Trophoblast cell (in vitro differentiated cells and primary cell): Measurements from ENCODE around the gene DEFB124.
A peak's percentile ranks its signal among the peaks of the same experiment; 100 is the strongest.

ENCODE experiments used
- DNase-seq, 2 donors: peaks; one replicate each; pipeline ENCODE4 v3.0.0-alpha.2; 2016
- H2AFZ ChIP-seq: 2 replicates; pipeline ENCODE4 v1.6.1; 2013; ENCODE audit warnings: low read length, moderate library complexity, mild to moderate bottlenecking; ENCODE audit not compliant: insufficient read depth, poor library complexity
- H2AK5ac ChIP-seq: 2 replicates; pipeline ENCODE4 v1.6.1; 2013; ENCODE audit warnings: mild to moderate bottlenecking, low read length
- H2BK120ac ChIP-seq: 2 replicates; pipeline ENCODE4 v1.6.1; 2013; ENCODE audit warnings: low read length, mild to moderate bottlenecking, moderate library complexity; ENCODE audit not compliant: insufficient read depth, poor library complexity
- H2BK12ac ChIP-seq: 2 replicates; pipeline ENCODE4 v1.6.1; 2013; ENCODE audit warnings: mild to moderate bottlenecking, low read length, moderate library complexity
- H2BK5ac ChIP-seq: 2 replicates; pipeline ENCODE4 v1.6.1; 2013; ENCODE audit warnings: low read length, low read depth, moderate library complexity, mild to moderate bottlenecking; ENCODE audit not compliant: poor library complexity
- H3K14ac ChIP-seq: 2 replicates; pipeline ENCODE4 v1.6.1; 2013; ENCODE audit warnings: mild to moderate bottlenecking, low read length
- H3K18ac ChIP-seq: 2 replicates; pipeline ENCODE4 v1.6.1; 2013; ENCODE audit warnings: mild to moderate bottlenecking, low read length
- H3K23ac ChIP-seq: 2 replicates; pipeline ENCODE4 v1.6.1; 2013; ENCODE audit warnings: low read length
- H3K27ac ChIP-seq: 2 replicates; pipeline ENCODE4 v1.5.1; 2013; ENCODE audit warnings: low read depth, mild to moderate bottlenecking, inconsistent platforms, low read length, moderate library complexity
- H3K27me3 ChIP-seq: 2 replicates; pipeline ENCODE4 v1.6.1; 2013; ENCODE audit warnings: inconsistent platforms, mild to moderate bottlenecking, low read length, moderate library complexity; ENCODE audit not compliant: insufficient read depth
- H3K36me3 ChIP-seq, 2 experiments: 1 replicate in 1 of 2; 2 replicates in 1 of 2; pipeline ENCODE4 v1.6.1; 2013; ENCODE audit warnings: low read length in 2 of 2, mild to moderate bottlenecking in 2 of 2, moderate library complexity in 1 of 2; ENCODE audit not compliant: insufficient read depth in 2 of 2, control insufficient read depth in 1 of 2
- H3K4ac ChIP-seq: 2 replicates; pipeline ENCODE4 v1.6.1; 2013; ENCODE audit warnings: low read depth, mild to moderate bottlenecking, low read length, moderate library complexity
- H3K4me1 ChIP-seq, 2 experiments: 1 replicate in 1 of 2; 2 replicates in 1 of 2; pipeline ENCODE4 v1.6.1; 2013; ENCODE audit warnings: low read length in 2 of 2, mild to moderate bottlenecking in 2 of 2, moderate library complexity in 1 of 2; ENCODE audit not compliant: insufficient read depth in 2 of 2, control insufficient read depth in 1 of 2
- H3K4me2 ChIP-seq: 2 replicates; pipeline ENCODE4 v1.6.1; 2013; ENCODE audit warnings: inconsistent platforms, mild to moderate bottlenecking, low read length, moderate library complexity
- H3K4me3 ChIP-seq: 2 replicates; pipeline ENCODE4 v1.5.1; 2013; ENCODE audit warnings: mild to moderate bottlenecking, low read depth, low read length, inconsistent platforms
- H3K79me1 ChIP-seq: one replicate; pipeline ENCODE4 v1.6.1; 2013; ENCODE audit warnings: low read length
- H3K79me2 ChIP-seq: 2 replicates; pipeline ENCODE4 v1.6.1; 2013; ENCODE audit warnings: low read length, mild to moderate bottlenecking; ENCODE audit not compliant: control insufficient read depth, insufficient read depth, poor library complexity
- H3K9ac ChIP-seq: 2 replicates; pipeline ENCODE4 v1.6.1; 2013; ENCODE audit warnings: mild to moderate bottlenecking, low read length
- H3K9me3 ChIP-seq: 2 replicates; pipeline ENCODE4 v1.6.1; 2013; ENCODE audit warnings: low read depth, mild to moderate bottlenecking, control low read depth, inconsistent platforms, low read length; ENCODE audit not compliant: insufficient read depth
- H4K12ac ChIP-seq: 2 replicates; pipeline ENCODE4 v1.6.1; 2013; ENCODE audit warnings: low read depth, mild to moderate bottlenecking, low read length, moderate library complexity
- H4K8ac ChIP-seq: 2 replicates; pipeline ENCODE4 v1.6.1; 2013; ENCODE audit warnings: low read depth, mild to moderate bottlenecking, low read length, moderate library complexity
- H4K91ac ChIP-seq: one replicate; pipeline ENCODE4 v1.6.1; 2013; ENCODE audit warnings: low read depth, mild to moderate bottlenecking, low read length, moderate library complexity
- WGBS: extraction: QIAGEN DNeasy Blood & Tissue Kit; methylation state at CpG from one replicate; pipeline ENCODE4 v1.1.7; 2013; ENCODE audit warnings: missing lambda C conversion rate; ENCODE audit not compliant: insufficient read length, insufficient coverage; ENCODE audit errors: extremely low coverage; 5-methylcytosine and 5-hydroxymethylcytosine counted together

DEFB124 gene

GRCh38 chr20:31485450-31486339 is 10.8 kb upstream of the DEFB124 start:
- no peaks in the 10 kb centered on the region for H3K27me3 ChIP-seq
- no peak overlapping the region for H4K91ac ChIP-seq
- no peak overlapping the region for H2AK5ac ChIP-seq
- no peak overlapping the region for H2AFZ ChIP-seq
- no peak overlapping the region for H3K14ac ChIP-seq
- peaks cover 32% of the 10 kb centered on the region for H3K9me3 ChIP-seq
- H3K4me2 ChIP-seq: no peak overlapping the region
- WGBS: no CpG with 5 or more reads among the region's 31 CpGs
- no peak overlapping the region for H4K12ac ChIP-seq
- no peak overlapping the region for H3K23ac ChIP-seq
- H3K9ac ChIP-seq: no peak overlapping the region
- no peak overlapping the region for H3K4me3 ChIP-seq
- no peaks in the 10 kb centered on the region for H3K79me2 ChIP-seq
- H3K4ac ChIP-seq: no peak overlapping the region
- no peak overlapping the region for H3K18ac ChIP-seq
- DNase-seq: no peak
- H2BK12ac ChIP-seq: no peak overlapping the region
- H3K36me3 ChIP-seq: no peaks in the 10 kb centered on the region
- no peak overlapping the region for H3K27ac ChIP-seq
- H4K8ac ChIP-seq: no peak overlapping the region
- no peak overlapping the region for H2BK5ac ChIP-seq
- H3K79me1 ChIP-seq: no peaks in the 10 kb centered on the region
- no peak overlapping the region for H2BK120ac ChIP-seq
- H3K4me1 ChIP-seq: no peaks in the 10 kb centered on the region

- H3K23ac ChIP-seq: no peak overlapping the region
- H2AK5ac ChIP-seq: no peak overlapping the region
- H2BK12ac ChIP-seq: no peak overlapping the region
- H3K18ac ChIP-seq: no peak overlapping the region
- no peaks in the 10 kb centered on the region for H3K4me1 ChIP-seq
- no peaks in the 10 kb centered on the region for H3K79me1 ChIP-seq
- no peak for DNase-seq
- no CpG with 5 or more reads among the region's 36 CpGs for WGBS
- H4K8ac ChIP-seq: no peak overlapping the region
- no peaks in the 10 kb centered on the region for H3K79me2 ChIP-seq
- H3K4me3 ChIP-seq: no peak overlapping the region
- H3K27me3 ChIP-seq: no peaks in the 10 kb centered on the region
- H4K12ac ChIP-seq: no peak overlapping the region
- H2AFZ ChIP-seq: no peak overlapping the region
- H3K9ac ChIP-seq: no peak overlapping the region
- H3K4me2 ChIP-seq: no peak overlapping the region
- H3K9me3 ChIP-seq: peaks cover 38% of the 10 kb centered on the region
- no peak overlapping the region for H3K14ac ChIP-seq
- H4K91ac ChIP-seq: no peak overlapping the region
- H2BK5ac ChIP-seq: no peak overlapping the region
- H3K4ac ChIP-seq: no peak overlapping the region
- no peak overlapping the region for H3K27ac ChIP-seq
- H2BK120ac ChIP-seq: no peak overlapping the region
- H3K36me3 ChIP-seq: no peaks in the 10 kb centered on the region
These were observed 9.1 kb upstream of the DEFB124 start for GRCh38 chr20:31484001-31484400.

- H3K4me1 ChIP-seq: no peaks in the 10 kb centered on the region
- H3K36me3 ChIP-seq: no peaks in the 10 kb centered on the region
- H3K4ac ChIP-seq: no peak overlapping the region
- H4K8ac ChIP-seq: no peak overlapping the region
- no peak overlapping the region for H3K9ac ChIP-seq
- H4K91ac ChIP-seq: no peak overlapping the region
- peaks cover 42% of the 10 kb centered on the region for H3K9me3 ChIP-seq
- H2BK5ac ChIP-seq: no peak overlapping the region
- H3K27me3 ChIP-seq: no peaks in the 10 kb centered on the region
- no peak overlapping the region for H2BK12ac ChIP-seq
- no peaks in the 10 kb centered on the region for H3K79me1 ChIP-seq
- no peaks in the 10 kb centered on the region for H3K79me2 ChIP-seq
- H4K12ac ChIP-seq: no peak overlapping the region
- DNase-seq: peak in 1 of 2 donors; percentile 27
- no peak overlapping the region for H3K4me2 ChIP-seq
- no peak overlapping the region for H3K14ac ChIP-seq
- no peak overlapping the region for H2BK120ac ChIP-seq
- no peak overlapping the region for H3K18ac ChIP-seq
- no peak overlapping the region for H3K27ac ChIP-seq
- no peak overlapping the region for H2AK5ac ChIP-seq
- H2AFZ ChIP-seq: no peak overlapping the region
- no peak overlapping the region for H3K4me3 ChIP-seq
- no CpG with 5 or more reads among the region's 6 CpGs for WGBS
- H3K23ac ChIP-seq: no peak overlapping the region
These were observed 1.8 kb upstream of the DEFB124 start for GRCh38 chr20:31476643-31477215.

- WGBS: no CpG with 5 or more reads among the region's 6 CpGs
- H2BK5ac ChIP-seq: no peak overlapping the region
- H2AFZ ChIP-seq: no peak overlapping the region
- H4K12ac ChIP-seq: no peak overlapping the region
- H4K8ac ChIP-seq: no peak overlapping the region
- H3K4me2 ChIP-seq: no peak overlapping the region
- no peak overlapping the region for H2BK12ac ChIP-seq
- H3K79me2 ChIP-seq: no peaks in the 10 kb centered on the region
- DNase-seq: no peak
- H3K4ac ChIP-seq: no peak overlapping the region
- H3K4me1 ChIP-seq: no peaks in the 10 kb centered on the region
- H2BK120ac ChIP-seq: no peak overlapping the region
- no peak overlapping the region for H2AK5ac ChIP-seq
- H3K27ac ChIP-seq: no peak overlapping the region
- H4K91ac ChIP-seq: no peak overlapping the region
- H3K27me3 ChIP-seq: no peaks in the 10 kb centered on the region
- H3K9ac ChIP-seq: no peak overlapping the region
- H3K4me3 ChIP-seq: no peak overlapping the region
- peaks cover 41% of the 10 kb centered on the region for H3K9me3 ChIP-seq
- no peaks in the 10 kb centered on the region for H3K36me3 ChIP-seq
- no peak overlapping the region for H3K18ac ChIP-seq
- H3K14ac ChIP-seq: no peak overlapping the region
- no peak overlapping the region for H3K23ac ChIP-seq
- no peaks in the 10 kb centered on the region for H3K79me1 ChIP-seq
These were observed 1.3 kb upstream of the DEFB124 start for GRCh38 chr20:31476294-31476585.
